WI38 (cell line): ENCODE data around the gene LRRC74B.
A peak's percentile ranks its signal among the peaks of the same experiment; 100 is the strongest.

Source experiments
- H3K4me3 ChIP-seq: 2 replicates; pipeline ENCODE4 v1.5.1; 2011; ENCODE audit warnings: low read depth, mild to moderate bottlenecking, control low read depth, low read length
- CTCF ChIP-seq: IDR thresholded peaks from 2 replicates; pipeline ENCODE4 v1.5.1; 2012; ENCODE audit warnings: low read depth, mild to moderate bottlenecking, control low read depth, low read length

LRRC74B gene

GRCh38 chr22:21100149-21101032 lies 54.6 kb downstream of the LRRC74B start:
- no peak for TF ChIP-seq CTCF
- H3K4me3 ChIP-seq: no peak overlapping the region

GRCh38 chr22:21101877-21102638 lies 56.3 kb downstream of the LRRC74B start:
- no peak overlapping the region for H3K4me3 ChIP-seq
- TF ChIP-seq CTCF: no peak

- H3K4me3 ChIP-seq: no peak overlapping the region
- TF ChIP-seq CTCF: peak; percentile 58
Observed at GRCh38 chr22:21102659-21103267, 57.0 kb downstream of the LRRC74B start.

- H3K4me3 ChIP-seq: no peak overlapping the region
- TF ChIP-seq CTCF: no peak
Observed at GRCh38 chr22:21103633-21104032, 57.9 kb downstream of the LRRC74B start.

GRCh38 chr22:21104126-21104691 lies 58.5 kb downstream of the LRRC74B start:
- H3K4me3 ChIP-seq: no peak overlapping the region
- TF ChIP-seq CTCF: no peak

GRCh38 chr22:21105294-21105693 lies 59.5 kb downstream of the LRRC74B start:
- TF ChIP-seq CTCF: no peak
- H3K4me3 ChIP-seq: no peak overlapping the region
